GM18909 (cell line): Measurements from ENCODE around the gene NOX5.

Experiments used
- ATAC-seq: cut with Tn5 transposase; IDR thresholded peaks from one replicate; pipeline ENCODE4 v1.9.1; 2021; ENCODE audit warnings: mild to moderate bottlenecking; ENCODE audit not compliant: unreplicated experiment, poor library complexity

The NOX5 gene

GRCh38 chr15:68990231-68990991 lies 24.1 kb upstream of the NOX5 start:
- ATAC-seq = no peak

DNA sequence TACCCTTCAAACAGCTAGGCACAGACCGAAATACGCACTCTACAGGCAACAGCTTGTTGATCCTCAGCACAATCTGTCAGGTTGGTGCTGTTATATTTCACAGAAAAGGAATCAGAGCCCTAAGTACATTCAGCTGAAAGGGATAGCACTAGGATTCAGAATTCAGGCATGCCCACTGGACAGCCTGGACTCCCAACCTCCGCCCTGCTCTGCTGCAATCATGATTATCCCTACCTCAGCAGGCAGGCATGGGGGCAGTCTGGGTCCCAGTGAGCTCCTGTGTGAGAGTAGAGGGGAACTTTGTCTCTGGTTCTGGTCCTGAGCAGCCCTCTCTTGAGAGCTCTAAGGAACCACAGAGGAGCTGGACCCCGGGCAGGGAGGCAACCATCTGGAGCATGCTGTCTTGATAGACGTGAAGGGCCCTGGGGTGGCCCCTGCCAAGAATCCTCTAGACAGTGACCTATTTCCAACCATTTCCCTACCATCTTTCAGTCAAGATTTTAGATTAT lies 23.4 kb upstream of the NOX5 start:
- ATAC-seq = no peak

- no peak for ATAC-seq
Measured at GRCh38 chr15:68991723-68992122, 22.8 kb upstream of the NOX5 start.

DNA sequence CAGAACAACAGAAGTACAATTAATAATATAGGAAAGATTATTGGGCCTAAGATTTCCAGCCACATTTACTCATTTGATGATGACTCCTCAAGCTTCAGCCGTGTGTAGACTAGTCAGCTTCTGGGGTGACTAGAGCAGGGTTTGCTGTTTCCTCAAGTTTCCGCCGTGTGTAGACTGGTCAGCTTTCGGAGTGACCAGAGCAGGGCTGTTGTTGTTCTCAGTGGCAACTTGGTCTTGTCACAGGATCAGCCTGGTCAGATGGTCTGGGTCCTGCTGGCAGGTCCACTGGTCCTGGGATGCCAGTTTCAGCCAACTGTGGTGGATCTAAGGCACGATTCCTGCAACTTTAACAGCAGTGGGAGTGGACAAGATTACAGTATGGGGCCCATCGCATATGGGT lies 21.8 kb upstream of the NOX5 start:
- ATAC-seq = no peak

DNA sequence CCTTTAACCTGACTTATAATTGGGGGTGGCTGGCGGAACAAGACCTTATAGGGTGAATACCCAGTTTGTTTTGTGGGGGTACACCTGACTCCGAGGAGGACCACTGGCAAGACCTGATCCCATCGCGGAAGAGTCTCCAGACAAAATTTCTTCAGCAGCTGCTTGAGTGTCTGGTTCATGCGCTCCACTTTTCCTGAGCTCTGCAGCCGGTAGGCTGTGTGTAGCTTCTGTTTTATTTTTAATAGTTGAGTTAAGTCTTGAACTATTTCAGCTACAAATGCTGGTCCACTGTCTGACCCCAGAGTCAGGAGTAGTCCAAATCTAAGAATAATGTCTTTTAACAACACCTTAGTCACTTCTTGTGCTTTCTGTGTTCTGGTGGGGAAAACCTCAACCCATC lies 21.2 kb upstream of the NOX5 start:
- ATAC-seq = no peak

DNA sequence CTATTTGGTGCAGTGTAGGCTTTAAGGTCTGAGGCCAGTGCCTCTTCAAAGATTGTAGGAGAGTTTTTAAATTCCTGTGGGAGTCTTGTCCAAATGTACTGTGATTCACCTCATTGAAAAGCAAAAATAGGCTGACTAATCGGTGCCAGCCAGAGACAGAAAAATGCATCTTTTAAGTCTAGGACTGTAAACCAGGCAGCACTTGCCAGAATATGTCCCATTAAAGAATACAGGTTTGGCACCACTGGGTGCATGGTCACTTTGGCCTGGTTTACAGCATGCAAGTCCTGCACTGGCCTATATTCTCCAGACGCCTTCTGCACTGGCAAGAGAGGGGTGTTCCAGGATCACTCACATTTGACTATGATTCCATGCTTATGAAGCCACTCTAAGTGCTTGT lies 20.3 kb upstream of the NOX5 start:
- no peak for ATAC-seq

DNA sequence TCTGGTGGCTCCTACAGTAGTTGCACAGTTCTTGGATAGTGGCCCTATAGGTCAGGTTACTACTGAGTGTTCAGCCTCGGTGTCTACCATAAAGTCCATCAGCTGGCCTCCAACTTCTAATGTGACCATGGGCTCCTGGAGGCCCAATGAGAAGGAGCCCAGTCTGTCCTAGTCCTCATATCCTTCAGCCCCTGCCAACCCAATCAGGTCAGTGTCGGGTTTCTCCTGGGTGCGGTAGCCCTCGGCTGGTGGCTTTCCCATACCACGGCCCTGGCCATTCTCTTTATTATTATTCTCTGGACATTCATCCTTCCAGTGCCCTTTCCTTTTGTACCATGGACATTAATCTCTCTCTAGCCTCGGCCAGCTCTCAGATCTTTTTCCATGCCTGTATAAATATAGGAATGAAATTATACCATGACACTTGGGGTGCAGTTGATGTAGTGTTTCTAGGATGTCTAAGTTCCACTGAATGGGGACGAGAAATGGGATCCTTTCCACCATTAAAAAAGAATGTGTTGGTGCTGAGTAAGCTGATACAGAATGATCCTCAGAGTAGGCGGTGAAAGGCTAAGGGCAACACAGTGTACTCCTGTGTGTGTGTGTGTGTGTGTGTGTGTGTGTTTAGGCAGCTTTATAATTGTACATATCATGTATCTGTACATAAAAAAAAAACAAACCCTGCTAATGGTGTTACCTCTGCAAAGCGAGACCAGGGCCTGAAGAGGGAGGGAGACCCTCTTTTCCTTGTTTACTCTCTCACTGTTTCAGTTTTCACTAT lies 19.3 kb upstream of the NOX5 start:
- ATAC-seq = no peak

DNA sequence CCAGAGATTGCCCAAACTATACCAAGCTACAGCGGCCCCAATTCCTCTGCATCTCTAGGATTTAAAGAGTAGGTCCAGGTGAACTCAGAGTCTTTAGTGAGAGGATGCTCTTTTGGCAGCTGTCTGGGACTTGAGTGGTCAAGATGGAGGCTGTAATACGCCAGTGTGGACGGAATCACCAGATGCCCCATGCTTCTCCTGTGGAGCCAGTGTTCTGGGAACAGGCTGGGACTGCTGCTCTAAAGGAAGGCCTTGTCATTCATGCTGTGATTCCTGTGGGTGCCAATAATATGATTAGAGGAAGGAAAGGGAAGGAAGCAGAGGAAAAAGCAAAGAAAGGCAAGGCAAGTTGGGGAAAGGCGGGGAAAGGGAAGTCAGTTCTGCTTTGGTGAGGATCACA lies 17.4 kb upstream of the NOX5 start:
- ATAC-seq = no peak

DNA sequence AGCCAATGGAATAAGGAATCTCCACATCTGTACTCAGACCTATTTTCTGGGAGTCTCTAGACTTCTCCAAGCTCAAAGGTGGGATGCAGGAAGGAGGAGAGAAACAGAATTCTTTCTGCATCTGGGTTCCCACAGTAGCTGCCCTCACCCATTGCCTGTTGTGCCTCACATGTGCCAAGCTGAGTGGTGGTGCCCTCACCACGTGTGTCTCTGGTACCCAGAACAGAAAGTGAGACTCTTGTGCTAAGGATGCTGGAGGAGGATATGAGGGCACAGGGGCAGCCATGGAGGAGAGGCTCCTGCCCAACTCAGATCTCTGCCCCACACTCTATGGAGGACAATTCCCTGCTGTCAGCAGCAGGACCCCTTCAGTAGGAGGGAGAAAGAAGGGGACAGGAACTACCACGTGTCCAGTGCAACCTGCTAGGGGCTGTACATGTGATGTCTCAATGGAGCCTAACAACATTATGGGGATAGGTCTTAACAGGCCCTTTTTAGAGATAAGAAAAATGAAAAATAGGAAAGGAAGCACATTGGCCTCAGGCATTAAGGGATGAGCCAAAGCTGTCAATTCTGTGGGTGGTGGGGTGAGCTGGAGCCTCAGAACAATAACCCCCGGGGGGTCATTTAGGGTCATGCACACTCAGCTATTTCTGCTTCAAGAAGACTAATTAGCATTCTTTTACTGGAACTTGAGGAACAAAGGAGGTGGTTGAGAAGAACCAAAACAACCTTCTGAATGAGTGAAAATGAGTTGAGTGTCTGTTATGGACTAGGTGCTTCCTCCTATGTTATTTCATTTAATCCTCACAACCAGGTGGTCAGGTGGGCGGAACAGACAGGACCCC lies 16.3 kb upstream of the NOX5 start:
- ATAC-seq = no peak

DNA sequence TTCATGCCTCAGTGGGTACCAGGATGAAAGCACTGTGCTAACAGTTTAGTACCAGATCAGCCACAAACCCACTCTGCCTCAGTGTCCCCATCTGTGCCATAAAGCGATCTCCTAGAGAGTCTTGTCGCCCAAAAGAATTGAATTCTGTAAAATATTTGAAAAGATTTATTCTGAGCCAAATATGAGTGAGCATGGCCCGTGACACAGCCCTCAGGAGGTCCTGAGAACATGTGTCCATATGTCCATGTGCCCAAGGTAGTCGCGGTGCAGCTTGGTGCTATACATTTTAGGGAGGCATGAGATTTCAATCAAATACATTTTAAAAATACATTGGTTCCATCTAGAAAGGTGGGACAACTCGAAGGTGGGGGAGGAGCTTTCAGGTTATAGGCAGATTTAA lies 15.4 kb upstream of the NOX5 start:
- ATAC-seq = no peak

DNA sequence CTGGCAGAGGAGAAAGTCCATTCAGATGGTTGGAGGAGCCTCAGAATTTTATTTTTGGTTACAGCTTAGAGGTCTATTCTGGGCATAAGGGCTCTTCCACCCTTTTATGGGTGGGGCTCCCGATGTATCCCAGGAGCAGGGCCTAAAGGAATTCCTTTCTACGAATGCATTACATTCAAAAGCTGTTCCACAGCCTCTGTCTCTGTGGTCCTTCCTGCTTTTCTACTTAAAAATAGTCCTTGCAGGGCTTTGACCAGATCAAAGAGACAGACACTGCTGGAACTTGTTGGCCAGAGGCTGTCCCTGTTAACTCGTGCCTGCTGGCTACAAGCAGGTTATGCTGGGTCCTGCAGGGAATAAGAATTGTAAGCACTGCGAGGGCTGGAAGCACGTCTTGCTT lies 14.4 kb upstream of the NOX5 start:
- no peak for ATAC-seq

- ATAC-seq = no peak
Measured at GRCh38 chr15:69000725-69001503, 13.6 kb upstream of the NOX5 start.

DNA sequence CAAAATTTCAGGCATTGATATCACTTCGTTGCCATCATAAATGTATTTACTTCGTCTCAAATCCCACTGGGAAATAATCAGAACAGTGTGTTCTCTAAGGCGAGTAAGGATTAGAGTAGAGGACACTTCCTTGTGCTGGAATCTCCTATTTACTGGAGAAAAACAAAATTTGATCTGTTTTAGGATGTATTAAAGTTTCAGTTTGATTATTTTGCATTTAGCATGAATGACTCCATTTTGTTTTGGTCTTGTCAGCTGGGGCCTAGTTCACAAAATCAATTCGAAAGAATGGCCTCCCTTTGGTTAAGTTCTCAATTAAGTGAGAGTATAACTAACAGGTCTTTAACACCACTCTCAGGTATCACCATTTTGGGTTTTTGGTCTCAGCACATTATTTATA lies 11.7 kb upstream of the NOX5 start:
- no peak for ATAC-seq

GRCh38 chr15:69004011-69004410 lies 10.5 kb upstream of the NOX5 start:
- ATAC-seq = no peak

DNA sequence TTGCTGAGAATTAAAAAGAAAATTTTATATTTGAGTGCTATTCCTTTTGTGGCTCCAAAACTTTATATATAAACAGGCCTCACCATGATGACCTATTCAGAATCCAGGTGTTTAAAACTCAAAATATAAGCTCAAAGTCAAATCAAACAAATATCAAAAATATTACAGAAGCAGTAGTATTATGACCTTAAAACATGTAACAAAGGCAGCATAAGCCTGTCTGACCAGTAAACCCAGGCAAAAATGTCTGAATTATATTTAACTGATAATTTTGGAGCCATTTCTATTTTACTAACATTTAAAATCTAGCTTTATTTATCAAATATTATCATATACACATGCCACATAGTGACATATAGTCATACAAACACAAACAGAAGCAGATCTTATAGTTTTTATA lies 6.4 kb upstream of the NOX5 start:
- ATAC-seq = no peak

DNA sequence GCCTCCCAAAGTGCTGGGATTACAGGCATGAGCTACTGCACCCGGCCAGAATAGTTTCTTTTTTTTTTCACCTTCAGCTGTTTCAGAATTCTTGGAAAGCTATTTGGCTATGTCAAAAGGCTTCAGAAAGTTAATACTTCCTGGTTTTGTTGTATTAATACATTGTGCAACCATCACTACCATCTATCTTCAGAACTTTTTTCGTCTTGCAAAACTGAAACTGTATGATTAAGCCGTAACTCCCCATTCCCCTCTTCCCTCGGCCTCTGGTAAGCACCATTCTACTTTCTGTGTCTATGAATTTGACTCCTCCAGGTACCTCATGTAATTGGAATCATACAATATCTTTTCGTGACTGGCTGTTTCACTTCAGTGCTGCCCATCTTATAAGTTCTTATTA lies 5.2 kb upstream of the NOX5 start:
- no peak for ATAC-seq

- ATAC-seq = no peak
Measured at GRCh38 chr15:69011641-69012040, 2.9 kb upstream of the NOX5 start.

GRCh38 chr15:69012761-69013364 lies 1.6 kb upstream of the NOX5 start:
- ATAC-seq = no peak

GRCh38 chr15:69013726-69014406 lies 629 bp upstream of the NOX5 start:
- ATAC-seq = no peak
